Measurements from ENCODE around the gene ZBED1. TPM values are rescaled to one million over a fixed set of nuclear protein-coding genes. Genes with fewer than 3 reads are reported as not detected.
"Not testable (repeated sequence)": the region's sequence is repeated elsewhere in the genome, so short reads cannot be mapped to it uniquely, and the experiment has no call there.

ZBED1 gene
- total RNA-seq, 1 experiment from 2014 or later: 15.1 TPM

DNA sequence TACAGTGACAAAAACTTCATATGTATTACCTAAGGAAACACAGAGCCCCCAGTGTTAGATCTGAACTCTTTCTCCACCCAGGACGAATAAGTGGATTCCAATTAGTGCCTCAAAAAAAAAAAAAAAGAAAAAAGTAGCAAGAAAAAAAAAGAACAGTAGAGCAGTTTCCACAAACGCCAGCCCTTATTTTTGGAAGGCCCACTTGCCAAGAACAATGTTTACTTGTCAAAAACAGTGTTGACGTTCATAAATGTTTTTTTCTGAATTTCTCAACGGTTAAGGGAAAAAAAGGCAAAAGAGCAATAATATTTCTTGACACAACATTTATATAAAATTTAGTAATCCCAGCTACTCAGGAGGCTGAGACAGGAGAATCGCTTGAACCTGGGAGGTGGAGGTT, 38.7 kb downstream of the ZBED1 start:
- H3K9me2 ChIP-seq (replicated peaks; ENCODE audit: insufficient read depth, low read length): no peaks in the 10 kb centered on the region
- H2AFZ ChIP-seq (ENCODE audit: low read length): no peak overlapping the region
- no peaks in the 10 kb centered on the region for H4K20me1 ChIP-seq (ENCODE audit: insufficient read depth, low read depth, low read length)
- no peaks in the 10 kb centered on the region for H3K36me3 ChIP-seq (ENCODE audit: insufficient read depth, low read length)
- no peak overlapping the region for H3K4me3 ChIP-seq (ENCODE audit: low read length)
- no peaks in the 10 kb centered on the region for H3K4me1 ChIP-seq (ENCODE audit: low read length)
- no peak overlapping the region for H3K9ac ChIP-seq (ENCODE audit: low read length)
- no peak overlapping the region for H3K4me2 ChIP-seq (ENCODE audit: low read depth, low read length, poor library complexity, severe bottlenecking)
- H3K27ac ChIP-seq (ENCODE audit: low read length): no peak overlapping the region
- no peak for DNase-seq
- no peaks in the 10 kb centered on the region for H3K9me3 ChIP-seq (ENCODE audit: low read length)
- H3K27me3 ChIP-seq (ENCODE audit: low read length): no peaks in the 10 kb centered on the region
- H3K79me2 ChIP-seq (ENCODE audit: low read length): peaks cover 11% of the 10 kb centered on the region

DNA sequence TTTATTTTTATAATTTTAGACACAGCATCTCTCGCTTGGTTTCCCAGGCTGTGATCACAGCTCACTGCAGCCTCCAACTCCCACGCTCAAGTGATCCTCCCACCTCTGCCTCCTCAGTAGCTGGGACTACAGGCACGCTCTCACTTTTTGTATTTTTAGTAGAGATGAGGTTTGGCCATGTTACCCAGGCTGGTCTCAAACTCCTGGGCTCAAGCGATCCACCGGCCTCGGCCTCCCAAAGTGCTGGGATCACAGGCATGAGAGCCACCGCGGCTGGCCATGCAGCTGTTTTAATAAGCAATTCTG, 39.1 kb downstream of the ZBED1 start:
- H2AFZ ChIP-seq (ENCODE audit: low read length): no peak overlapping the region
- no peak overlapping the region for H3K4me3 ChIP-seq (ENCODE audit: low read length)
- no peaks in the 10 kb centered on the region for H4K20me1 ChIP-seq (ENCODE audit: insufficient read depth, low read depth, low read length)
- no peak for DNase-seq
- H3K9me3 ChIP-seq (ENCODE audit: low read length): no peaks in the 10 kb centered on the region
- no peaks in the 10 kb centered on the region for H3K4me1 ChIP-seq (ENCODE audit: low read length)
- H3K9ac ChIP-seq (ENCODE audit: low read length): no peak overlapping the region
- H3K36me3 ChIP-seq (ENCODE audit: insufficient read depth, low read length): no peaks in the 10 kb centered on the region
- H3K4me2 ChIP-seq (ENCODE audit: low read depth, low read length, poor library complexity, severe bottlenecking): no peak overlapping the region
- H3K9me2 ChIP-seq (replicated peaks; ENCODE audit: insufficient read depth, low read length): no peaks in the 10 kb centered on the region
- H3K27me3 ChIP-seq (ENCODE audit: low read length): no peaks in the 10 kb centered on the region
- H3K79me2 ChIP-seq (ENCODE audit: low read length): peaks cover 12% of the 10 kb centered on the region
- no peak overlapping the region for H3K27ac ChIP-seq (ENCODE audit: low read length)

DNA sequence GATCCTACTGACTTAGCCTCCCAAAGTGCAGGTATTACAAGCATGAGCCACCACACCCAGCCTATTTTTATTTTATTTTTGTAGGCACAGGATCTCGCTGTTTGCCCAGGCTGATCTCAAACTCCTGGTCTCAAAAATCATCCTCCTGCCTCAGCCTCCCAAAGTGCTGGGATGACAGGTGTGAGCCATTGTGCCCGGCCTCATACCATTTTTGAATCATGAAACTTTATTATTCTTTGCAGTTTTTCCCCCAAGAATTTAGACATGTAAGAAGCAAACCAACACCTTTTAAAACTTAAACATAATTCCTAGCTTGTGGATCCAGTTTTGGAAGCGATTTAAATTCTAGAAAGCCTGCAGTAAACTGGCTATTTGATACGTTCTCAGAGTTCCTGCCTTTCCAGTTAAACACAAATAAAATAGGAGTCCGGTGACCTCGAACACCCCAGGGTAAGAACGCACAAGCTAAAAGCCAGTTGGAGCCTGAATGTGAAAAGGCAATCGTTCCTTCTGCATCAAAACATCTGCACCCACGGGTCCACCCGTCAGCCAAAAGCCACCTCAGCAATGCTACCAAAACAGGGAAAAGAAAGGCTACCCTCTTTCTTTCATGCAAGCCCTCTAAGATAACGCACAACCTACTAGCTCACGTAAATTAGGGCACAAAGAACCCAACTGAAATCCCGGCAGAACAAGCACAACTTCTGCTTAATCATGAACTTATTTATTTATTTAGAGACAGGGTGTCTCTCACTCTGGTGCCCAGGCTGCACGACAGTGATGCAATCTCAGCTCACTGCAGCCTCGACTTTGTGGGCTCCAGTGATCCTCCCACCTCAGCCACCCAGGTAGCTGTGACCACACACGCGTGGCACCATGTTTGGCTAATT, 39.7 kb downstream of the ZBED1 start:
- H3K4me1 ChIP-seq (ENCODE audit: low read length); DNase-seq; H3K9ac ChIP-seq (ENCODE audit: low read length); H3K9me2 ChIP-seq (replicated peaks; ENCODE audit: insufficient read depth, low read length); H3K27me3 ChIP-seq (ENCODE audit: low read length); H3K4me3 ChIP-seq (ENCODE audit: low read length); H3K27ac ChIP-seq (ENCODE audit: low read length); H4K20me1 ChIP-seq (ENCODE audit: insufficient read depth, low read depth, low read length); H3K9me3 ChIP-seq (ENCODE audit: low read length); H3K36me3 ChIP-seq (ENCODE audit: insufficient read depth, low read length); H2AFZ ChIP-seq (ENCODE audit: low read length); H3K4me2 ChIP-seq (ENCODE audit: low read depth, low read length, poor library complexity, severe bottlenecking): not testable (repeated sequence)
- H3K79me2 ChIP-seq (ENCODE audit: low read length): peaks cover 12% of the 10 kb centered on the region

DNA sequence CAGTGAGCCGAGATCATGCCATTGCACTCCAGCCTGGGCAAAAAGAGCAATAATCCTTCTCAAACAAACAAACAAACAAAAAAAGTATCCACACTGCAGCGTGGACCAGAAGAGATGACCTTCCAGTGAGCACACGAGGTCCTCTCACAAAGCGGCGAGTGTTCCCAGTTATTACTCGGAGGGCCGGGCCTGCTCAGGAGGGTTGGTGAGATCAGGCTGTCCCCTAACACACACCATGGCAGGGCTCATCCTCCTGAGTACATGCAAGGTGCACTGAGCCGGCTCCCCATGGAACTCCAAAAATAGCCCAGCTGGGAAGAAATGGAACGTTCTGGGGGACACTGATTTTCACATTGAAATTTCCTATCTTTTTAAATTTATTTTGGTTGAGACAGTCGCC, 40.7 kb downstream of the ZBED1 start:
- peaks cover 12% of the 10 kb centered on the region for H3K79me2 ChIP-seq (ENCODE audit: low read length)
- not testable (repeated sequence) for H3K9me2 ChIP-seq (replicated peaks; ENCODE audit: insufficient read depth, low read length); H3K9ac ChIP-seq (ENCODE audit: low read length); H3K27ac ChIP-seq (ENCODE audit: low read length); H2AFZ ChIP-seq (ENCODE audit: low read length); H3K4me3 ChIP-seq (ENCODE audit: low read length); H3K4me2 ChIP-seq (ENCODE audit: low read depth, low read length, poor library complexity, severe bottlenecking); H3K36me3 ChIP-seq (ENCODE audit: insufficient read depth, low read length); H3K9me3 ChIP-seq (ENCODE audit: low read length); H3K4me1 ChIP-seq (ENCODE audit: low read length); DNase-seq; H4K20me1 ChIP-seq (ENCODE audit: insufficient read depth, low read depth, low read length); H3K27me3 ChIP-seq (ENCODE audit: low read length)

DNA sequence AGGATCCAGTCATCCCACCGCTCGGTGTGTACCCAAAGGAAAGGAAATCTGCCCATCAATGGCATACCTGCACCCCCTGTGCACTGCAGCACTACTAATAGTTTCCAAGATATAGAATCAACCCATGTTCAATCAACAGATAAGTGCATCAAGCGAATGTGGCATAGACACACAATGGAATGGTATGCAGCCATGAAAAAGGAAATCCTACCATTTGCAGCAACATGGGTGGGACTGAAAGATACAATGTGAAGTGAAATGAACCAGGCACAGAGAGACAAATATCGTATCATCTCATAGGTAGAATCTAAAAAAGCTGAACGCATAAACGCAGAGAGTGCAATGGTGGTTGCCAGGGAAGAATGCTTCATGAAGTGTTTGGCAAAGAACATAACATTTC, 42.5 kb downstream of the ZBED1 start:
- Histone ChIP-seq H3K79me2 (ENCODE audit: low read length) (peaks cover 12% of the 10 kb centered on the region), H3K9me2 (replicated peaks; ENCODE audit: insufficient read depth, low read length) (no peaks in the 10 kb centered on the region), H3K27ac (ENCODE audit: low read length) (no peak overlapping the region), H3K4me1 (ENCODE audit: low read length) (no peaks in the 10 kb centered on the region), H3K4me2 (ENCODE audit: low read depth, low read length, poor library complexity, severe bottlenecking) (no peak overlapping the region), H3K9me3 (ENCODE audit: low read length) (no peaks in the 10 kb centered on the region), H3K9ac (ENCODE audit: low read length) (no peak overlapping the region), H2AFZ (ENCODE audit: low read length) (no peak overlapping the region), H3K4me3 (ENCODE audit: low read length) (no peak overlapping the region), H4K20me1 (ENCODE audit: insufficient read depth, low read depth, low read length) (no peaks in the 10 kb centered on the region), H3K27me3 (ENCODE audit: low read length) (no peaks in the 10 kb centered on the region), H3K36me3 (ENCODE audit: insufficient read depth, low read length) (no peaks in the 10 kb centered on the region)
- no peak for DNase-seq

DNA sequence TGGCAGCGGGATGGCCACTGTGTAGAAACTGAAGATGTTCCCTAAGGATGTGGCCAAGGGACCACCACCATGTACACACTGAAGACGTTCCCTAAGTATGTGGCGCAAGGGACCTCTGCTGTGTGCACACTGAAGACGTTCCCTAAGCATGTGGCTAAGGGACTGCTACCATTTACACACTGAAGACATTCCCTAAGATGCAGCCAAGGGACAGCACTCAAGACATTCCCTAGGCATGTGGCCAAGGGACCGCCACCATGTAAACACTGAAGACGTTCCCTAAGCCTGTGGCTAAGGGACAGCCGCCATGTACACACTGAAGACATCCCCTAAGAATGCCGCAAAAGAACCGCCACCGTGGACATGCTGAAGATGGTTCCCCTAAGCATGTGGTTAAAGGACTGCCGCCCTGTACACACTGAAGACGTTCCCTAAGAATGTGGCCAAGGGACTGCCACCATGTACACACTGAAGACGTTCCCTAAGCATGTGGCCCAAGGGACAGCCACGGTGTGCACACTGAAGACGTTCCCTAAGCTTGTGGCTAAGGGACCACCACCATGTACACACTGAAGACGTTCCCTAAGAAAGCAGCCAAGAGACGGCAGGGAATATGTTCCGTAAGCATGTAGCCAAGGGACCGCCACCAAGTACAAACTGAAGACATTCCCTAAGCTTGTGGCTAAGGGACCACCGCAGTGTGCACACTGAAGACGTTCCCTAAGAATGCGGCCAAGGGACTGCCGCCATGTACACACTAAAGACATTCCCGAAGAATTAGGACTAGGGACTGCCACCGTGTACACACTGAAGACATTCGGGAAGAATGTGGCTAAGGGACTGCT, 43.3 kb downstream of the ZBED1 start:
- H3K27me3 ChIP-seq (ENCODE audit: low read length): no peaks in the 10 kb centered on the region
- no peaks in the 10 kb centered on the region for H3K9me3 ChIP-seq (ENCODE audit: low read length)
- H3K4me3 ChIP-seq (ENCODE audit: low read length): no peak overlapping the region
- H3K9me2 ChIP-seq (replicated peaks; ENCODE audit: insufficient read depth, low read length): no peaks in the 10 kb centered on the region
- H3K27ac ChIP-seq (ENCODE audit: low read length): no peak overlapping the region
- no peaks in the 10 kb centered on the region for H3K36me3 ChIP-seq (ENCODE audit: insufficient read depth, low read length)
- H2AFZ ChIP-seq (ENCODE audit: low read length): no peak overlapping the region
- peaks cover 16% of the 10 kb centered on the region for H3K79me2 ChIP-seq (ENCODE audit: low read length)
- no peaks in the 10 kb centered on the region for H3K4me1 ChIP-seq (ENCODE audit: low read length)
- DNase-seq: no peak
- no peak overlapping the region for H3K4me2 ChIP-seq (ENCODE audit: low read depth, low read length, poor library complexity, severe bottlenecking)
- no peak overlapping the region for H3K9ac ChIP-seq (ENCODE audit: low read length)
- no peaks in the 10 kb centered on the region for H4K20me1 ChIP-seq (ENCODE audit: insufficient read depth, low read depth, low read length)

DNA sequence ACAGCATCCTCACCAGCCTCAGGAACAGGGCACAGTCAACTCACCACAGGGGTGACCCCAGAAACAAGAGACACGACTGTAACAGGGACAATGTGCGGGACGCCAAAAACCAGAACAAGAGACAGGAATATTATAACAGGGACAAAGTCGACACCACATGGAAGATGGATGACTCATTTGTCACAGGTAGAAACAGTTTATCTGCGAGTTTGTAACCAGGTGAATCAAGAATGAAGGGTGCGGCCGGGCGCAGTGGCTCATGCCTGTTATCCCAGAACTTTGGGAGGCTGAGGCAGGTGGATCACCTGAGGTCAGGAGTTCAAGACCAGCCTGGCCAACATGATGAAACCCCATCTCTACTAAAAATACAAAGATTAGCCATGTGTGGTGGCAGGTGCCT, 44.7 kb downstream of the ZBED1 start:
- H3K9ac ChIP-seq (ENCODE audit: low read length); H3K36me3 ChIP-seq (ENCODE audit: insufficient read depth, low read length); H3K27ac ChIP-seq (ENCODE audit: low read length); H2AFZ ChIP-seq (ENCODE audit: low read length); H3K4me3 ChIP-seq (ENCODE audit: low read length); H3K4me1 ChIP-seq (ENCODE audit: low read length); H3K4me2 ChIP-seq (ENCODE audit: low read depth, low read length, poor library complexity, severe bottlenecking); H3K9me2 ChIP-seq (replicated peaks; ENCODE audit: insufficient read depth, low read length); H4K20me1 ChIP-seq (ENCODE audit: insufficient read depth, low read depth, low read length); H3K9me3 ChIP-seq (ENCODE audit: low read length); DNase-seq; H3K27me3 ChIP-seq (ENCODE audit: low read length): not testable (repeated sequence)
- peaks cover 19% of the 10 kb centered on the region for H3K79me2 ChIP-seq (ENCODE audit: low read length)

DNA sequence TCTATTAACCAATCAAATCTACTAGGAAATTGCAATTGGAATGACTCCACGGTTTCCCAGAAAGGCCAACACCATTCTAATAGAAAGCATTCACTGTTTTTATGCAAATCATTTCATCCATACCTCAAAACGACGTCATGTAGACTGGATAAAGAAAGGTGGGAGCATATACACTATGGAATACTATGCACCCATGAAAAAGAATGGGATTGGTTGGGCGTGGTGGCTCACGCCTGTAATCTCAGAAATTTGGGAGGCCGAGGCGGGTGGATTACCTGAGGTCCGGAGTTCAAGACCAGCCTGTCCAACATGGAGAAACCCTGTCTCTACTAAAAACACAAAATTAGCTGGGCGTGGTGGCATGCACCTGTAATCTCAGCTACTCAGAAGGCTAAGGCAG, 46.2 kb downstream of the ZBED1 start:
- H3K4me2 ChIP-seq (ENCODE audit: low read depth, low read length, poor library complexity, severe bottlenecking); H3K9ac ChIP-seq (ENCODE audit: low read length); H3K27ac ChIP-seq (ENCODE audit: low read length); H3K27me3 ChIP-seq (ENCODE audit: low read length); H3K9me2 ChIP-seq (replicated peaks; ENCODE audit: insufficient read depth, low read length); H4K20me1 ChIP-seq (ENCODE audit: insufficient read depth, low read depth, low read length); H3K4me1 ChIP-seq (ENCODE audit: low read length); H3K4me3 ChIP-seq (ENCODE audit: low read length); DNase-seq; H3K36me3 ChIP-seq (ENCODE audit: insufficient read depth, low read length); H3K9me3 ChIP-seq (ENCODE audit: low read length); H2AFZ ChIP-seq (ENCODE audit: low read length): not testable (repeated sequence)
- peaks cover 19% of the 10 kb centered on the region for H3K79me2 ChIP-seq (ENCODE audit: low read length)
